ENCODE data around the gene MAP3K5. TPM values are rescaled to one million over a fixed set of nuclear protein-coding genes. Genes with fewer than 3 reads are reported as not detected.

Gene MAP3K5
- total and polyA plus RNA-seq, 2 of the 8 experiments (the other 6 are each of a cell fraction or from before 2014, with no cell fraction given) = 0.63 to 2.6 TPM

- no peak overlapping the region for H3K56ac ChIP-seq (replicated peaks; ENCODE audit: insufficient read length, low read depth, low read length)
- H3K23me2 ChIP-seq (ENCODE audit: low read depth, low read length) = no peaks in the 10 kb centered on the region
- no peak overlapping the region for H3K9ac ChIP-seq (replicated peaks in 1 of 4; ENCODE audit: extremely low read depth in 1 of 4, low read depth in 3 of 4, low read length in 3 of 4)
- H3K4me1 ChIP-seq (replicated peaks in 1 of 4; ENCODE audit: control insufficient read depth in 3 of 4, insufficient read depth in 4 of 4, low read length in 3 of 4) = peaks cover 0 to 19% (median 9%) of the 10 kb centered on the region in 4 experiments; a peak in 5 of 7 replicates
- H4K91ac ChIP-seq (replicated peaks; ENCODE audit: insufficient read length, low read length) = no peak overlapping the region
- H3K36me3 ChIP-seq (ENCODE audit: control insufficient read depth in 2 of 4, insufficient read depth in 4 of 4, low read length in 3 of 4) = no peaks in the 10 kb centered on the region; a peak in 1 of 8 replicates
- H4K20me1 ChIP-seq (replicated peaks in 1 of 2; ENCODE audit: control insufficient read depth in 1 of 2, insufficient read depth in 2 of 2, low read length in 2 of 2) = peaks cover 0 to 4% of the 10 kb centered on the region in 2 experiments
- no peak overlapping the region for H3K23ac ChIP-seq (ENCODE audit: insufficient read length)
- H3K79me1 ChIP-seq (ENCODE audit: low read depth, low read length) = peaks cover 3% of the 10 kb centered on the region; the same call in 1 of the 2 replicates
- H3K27ac ChIP-seq (ENCODE audit: low read depth, low read length) = no peak overlapping the region
- H3K4me2 ChIP-seq (ENCODE audit: insufficient read depth in 1 of 2, low read depth in 2 of 2, low read length in 2 of 2) = no peak overlapping the region
- H2BK120ac ChIP-seq (replicated peaks; ENCODE audit: low read depth, low read length) = no peak overlapping the region
- ChIA-PET CTCF (ENCODE audit: partially characterized antibody) (interaction anchor here (0.6 to 1.9 kb wide), 4 partner anchors 15 to 236 kb away, joined by 3 to 9 read pairs (median 4); partner anchors contain the start of gene MAP7), POLR2A (ENCODE audit: partially characterized antibody) (interaction anchor here (0.5 to 1.1 kb wide), 5 partner anchors 8 to 1477 kb away, joined by 3 to 5 read pairs (median 3); partner anchors contain the start of gene HBS1L)
- no peak overlapping the region for H3K18ac ChIP-seq (ENCODE audit: extremely low read depth, low read length)
- H2AFZ ChIP-seq (ENCODE audit: low read length) = no peak overlapping the region
- no peak overlapping the region for H4K5ac ChIP-seq (ENCODE audit: insufficient read length, low read depth, low read length)
- no peak overlapping the region for H4K8ac ChIP-seq (ENCODE audit: extremely low read depth, insufficient read depth, low read length)
- H3K14ac ChIP-seq (ENCODE audit: insufficient read length) = no peak overlapping the region
- no peaks in the 10 kb centered on the region for H3K27me3 ChIP-seq (replicated peaks in 1 of 4; ENCODE audit: control insufficient read depth in 3 of 4, extremely low read depth in 1 of 4, insufficient read depth in 3 of 4, low read length in 3 of 4)
- H2AK5ac ChIP-seq (ENCODE audit: low read depth, low read length) = no peak overlapping the region
- no peak overlapping the region for H2BK5ac ChIP-seq (ENCODE audit: low read depth, low read length)
- H2BK15ac ChIP-seq (ENCODE audit: low read length) = no peak overlapping the region
- no peaks in the 10 kb centered on the region for H3K9me3 ChIP-seq (ENCODE audit: insufficient read depth in 2 of 2, low read depth in 1 of 2, low read length in 1 of 2)
- no peak for FAIRE-seq
- H3K79me2 ChIP-seq (ENCODE audit: control insufficient read depth in 1 of 2, insufficient read depth in 2 of 2, low read length in 2 of 2) = peaks cover 0 to 92% of the 10 kb centered on the region in 2 experiments; a peak in 3 of 4 replicates
- no peak overlapping the region for H2BK20ac ChIP-seq (ENCODE audit: low read length)
- 91% methylated on average over 6 of the region's 6 CpGs; no CpG with 5 or more reads in 1 of the 2 experiments for WGBS, 2 experiments (ENCODE audit: extremely low coverage in 1 of 2, insufficient coverage in 1 of 2, insufficient read length in 1 of 2, insufficient replicate concordance in 2 of 2, low coverage in 1 of 2, low lambda C conversion rate in 2 of 2, missing lambda C conversion rate in 1 of 2)
- H2BK12ac ChIP-seq (ENCODE audit: low read depth, low read length) = no peak overlapping the region
- no peak for DNase-seq (ENCODE audit: low read depth in 1 of 2, low spot score in 2 of 2)
- no peak overlapping the region for H3K4me3 ChIP-seq (ENCODE audit: extremely low read depth in 1 of 4, insufficient read depth in 2 of 4, low read depth in 3 of 4, low read length in 4 of 4)
- H3K4ac ChIP-seq (replicated peaks; ENCODE audit: insufficient read length, low read depth, low read length) = no peak overlapping the region
- no peak for TF ChIP-seq GABPA (IDR thresholded peaks at IDR 0.05; ENCODE audit: borderline replicate concordance, insufficient read depth, low read length)
- no peak for TF ChIP-seq TEAD4 (IDR thresholded peaks at IDR 0.05; ENCODE audit: low read depth, low read length)
- no peak for TF ChIP-seq TAF1 (IDR thresholded peaks at IDR 0.05; ENCODE audit: low read depth, low read length)
- TF ChIP-seq CBX5 (IDR thresholded peaks at IDR 0.05; ENCODE audit: low read depth, low read length) = no peak
- no peak for TF ChIP-seq CREB1 (IDR thresholded peaks at IDR 0.05)
- no peak for TF ChIP-seq BACH1 (IDR thresholded peaks at IDR 0.05; ENCODE audit: low read length)
- TF ChIP-seq TBP (IDR thresholded peaks at IDR 0.05; ENCODE audit: low read depth, low read length) = no peak
- no peak for TF ChIP-seq SIRT6 (IDR thresholded peaks at IDR 0.05; ENCODE audit: low read length)
- TF ChIP-seq CTCF (IDR thresholded peaks at IDR 0.05; ENCODE audit: control extremely low read depth in 1 of 3, insufficient read depth in 1 of 3, low read depth in 1 of 3, low read length in 3 of 3) = no peak
- no peak for TF ChIP-seq KDM5A (IDR thresholded peaks at IDR 0.05; ENCODE audit: low read length)
- no peak for TF ChIP-seq ZNF274 (IDR thresholded peaks at IDR 0.05; ENCODE audit: borderline replicate concordance, extremely low read depth, low read length)
- TF ChIP-seq PHF8 (conservative IDR thresholded peaks at IDR 0.05; ENCODE audit: low read depth, low read length) = no peak
- no peak for TF ChIP-seq HDAC6 (IDR thresholded peaks at IDR 0.05; ENCODE audit: low read depth, low read length)
Observed at GRCh38 chr6:136532030-136532429, 260.2 kb downstream of the MAP3K5 start.

Measured in H1 (cell line).